SK-N-MC (cell line): ENCODE measurements around the gene ZNF30.

Experiments
- EZH2 ChIP-seq: fragments of 200-600 bp; sonication (generic); IDR thresholded peaks from one replicate; pipeline ENCODE4 v1.6.1; 2017; ENCODE audit warnings: antibody characterized with exemption
- POLR2AphosphoS5 ChIP-seq: IDR thresholded peaks from 2 replicates; pipeline ENCODE4 v1.6.1; 2012; ENCODE audit warnings: mild to moderate bottlenecking, low read depth, low read length, borderline replicate concordance

GRCh38 chr19:34969721-34970120 is 43.0 kb downstream of the ZNF30 start:
- TF ChIP-seq POLR2AphosphoS5 (no peak), EZH2 (no peak)
